Gastroesophageal sphincter (tissue), 3 donors: ENCODE measurements around the gene MTMR12.

Experiments used
- POLR2AphosphoS5 ChIP-seq: sonication (generic); formaldehyde crosslinking; IDR thresholded peaks from one replicate; pipeline ENCODE4 v1.6.1; 2017; ENCODE audit warnings: antibody characterized with exemption
- TF ChIP-seq, protein P1 (sequence below), 4 experiments: fragments of 200-600 bp in 2 of 4; fragments of 450-650 bp in 2 of 4; sonication (generic) in 1 of 4; IDR thresholded peaks; one replicate each; pipeline ENCODE4 v1.5.1; 2017 to 2019; ENCODE audit warnings: antibody characterized with exemption in 4 of 4, mild to moderate bottlenecking in 2 of 4, moderate library complexity in 2 of 4

DNA sequence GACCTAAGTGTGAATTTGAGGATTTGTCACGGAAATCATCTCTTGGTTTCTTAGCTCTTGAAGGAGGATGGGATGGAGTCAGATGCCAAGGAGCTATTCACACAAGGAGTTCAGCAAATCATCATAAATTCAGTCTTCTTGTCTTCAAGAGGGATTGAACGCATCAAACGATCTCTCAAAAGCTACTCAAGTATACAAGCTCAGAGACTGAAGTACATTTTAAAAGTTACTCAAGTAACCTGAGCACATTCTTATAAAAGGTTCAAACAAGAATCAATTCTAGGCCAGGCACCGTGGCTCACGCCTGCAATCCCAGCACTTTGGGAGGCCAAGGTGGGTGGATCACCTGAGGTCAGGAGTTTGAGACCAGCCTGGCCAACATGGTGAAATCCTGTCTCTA, 117.5 kb downstream of the MTMR12 start:
- TF ChIP-seq, protein P1, sequence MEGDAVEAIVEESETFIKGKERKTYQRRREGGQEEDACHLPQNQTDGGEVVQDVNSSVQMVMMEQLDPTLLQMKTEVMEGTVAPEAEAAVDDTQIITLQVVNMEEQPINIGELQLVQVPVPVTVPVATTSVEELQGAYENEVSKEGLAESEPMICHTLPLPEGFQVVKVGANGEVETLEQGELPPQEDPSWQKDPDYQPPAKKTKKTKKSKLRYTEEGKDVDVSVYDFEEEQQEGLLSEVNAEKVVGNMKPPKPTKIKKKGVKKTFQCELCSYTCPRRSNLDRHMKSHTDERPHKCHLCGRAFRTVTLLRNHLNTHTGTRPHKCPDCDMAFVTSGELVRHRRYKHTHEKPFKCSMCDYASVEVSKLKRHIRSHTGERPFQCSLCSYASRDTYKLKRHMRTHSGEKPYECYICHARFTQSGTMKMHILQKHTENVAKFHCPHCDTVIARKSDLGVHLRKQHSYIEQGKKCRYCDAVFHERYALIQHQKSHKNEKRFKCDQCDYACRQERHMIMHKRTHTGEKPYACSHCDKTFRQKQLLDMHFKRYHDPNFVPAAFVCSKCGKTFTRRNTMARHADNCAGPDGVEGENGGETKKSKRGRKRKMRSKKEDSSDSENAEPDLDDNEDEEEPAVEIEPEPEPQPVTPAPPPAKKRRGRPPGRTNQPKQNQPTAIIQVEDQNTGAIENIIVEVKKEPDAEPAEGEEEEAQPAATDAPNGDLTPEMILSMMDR (IDR thresholded peaks at IDR 0.05) = no peak
- no peak for TF ChIP-seq POLR2AphosphoS5
